HEK293T (cell line): ENCODE measurements around the gene SGSH.

ENCODE experiments used
- CTCF ChIA-PET: fragments of 350-600 bp; formaldehyde crosslinking; extraction: SDS; loops from one replicate; lab custom pipeline; 2021; ENCODE audit warnings: antibody characterized with exemption, inconsistent platforms; lab: Yijun Ruan, JAX
- POLR2A ChIA-PET: fragments of 350-600 bp; formaldehyde crosslinking; extraction: SDS; loops from one replicate; lab custom pipeline; 2020; ENCODE audit warnings: antibody characterized with exemption, inconsistent platforms; lab: Yijun Ruan, JAX
- DNase-seq: peaks from one replicate; pipeline ENCODE4 v3.0.0; 2012; ENCODE audit warnings: mixed read lengths; ENCODE audit errors: extremely low spot score
- ARNT ChIP-seq: fragments of 450-650 bp; IDR thresholded peaks from 2 replicates; pipeline ENCODE4 v1.6.1; 2017; ENCODE audit warnings: mild to moderate bottlenecking
- BHLHE40 ChIP-seq: fragments of 450-650 bp; IDR thresholded peaks from 2 replicates; pipeline ENCODE4 v1.6.1; 2016; ENCODE audit warnings: mild to moderate bottlenecking, moderate library complexity, borderline replicate concordance
- CTBP1 ChIP-seq: fragments of 450-650 bp; IDR thresholded peaks from 2 replicates; pipeline ENCODE4 v1.6.1; 2016; ENCODE audit warnings: borderline replicate concordance
- ELF4 ChIP-seq: fragments of 450-650 bp; IDR thresholded peaks from 2 replicates; pipeline ENCODE4 v1.6.1; 2017; ENCODE audit warnings: antibody characterized with exemption
- FOXA1 ChIP-seq: fragments of 450-650 bp; IDR thresholded peaks from 2 replicates; pipeline ENCODE4 v1.6.1; 2016; ENCODE audit warnings: mild to moderate bottlenecking
- FOXK2 ChIP-seq: fragments of 450-650 bp; IDR thresholded peaks from 2 replicates; pipeline ENCODE4 v1.6.1; 2016; ENCODE audit warnings: mild to moderate bottlenecking
- FOXM1 ChIP-seq: fragments of 450-650 bp; IDR thresholded peaks from 2 replicates; pipeline ENCODE4 v1.6.1; 2017; ENCODE audit warnings: mild to moderate bottlenecking, borderline replicate concordance
- HDGF ChIP-seq: fragments of 450-650 bp; IDR thresholded peaks from 2 replicates; pipeline ENCODE4 v1.6.1; 2017; ENCODE audit warnings: antibody characterized with exemption, borderline replicate concordance
- L3MBTL2 ChIP-seq: fragments of 450-650 bp; conservative IDR thresholded peaks from 2 replicates; pipeline ENCODE4 v1.6.1; 2016; ENCODE audit warnings: mild to moderate bottlenecking
- LEF1 ChIP-seq: fragments of 450-650 bp; IDR thresholded peaks from 2 replicates; pipeline ENCODE4 v1.6.1; 2017; ENCODE audit warnings: mild to moderate bottlenecking, borderline replicate concordance
- NFRKB ChIP-seq: fragments of 450-650 bp; IDR thresholded peaks from 2 replicates; pipeline ENCODE4 v1.6.1; 2016; ENCODE audit warnings: mild to moderate bottlenecking, moderate library complexity
- PKNOX1 ChIP-seq: fragments of 450-650 bp; IDR thresholded peaks from 2 replicates; pipeline ENCODE4 v1.6.1; 2016
- SP1 ChIP-seq: fragments of 450-650 bp; IDR thresholded peaks from 2 replicates; pipeline ENCODE4 v1.6.1; 2017
- SUZ12 ChIP-seq: fragments of 450-650 bp; IDR thresholded peaks from 2 replicates; pipeline ENCODE4 v1.6.1; 2016; ENCODE audit warnings: mild to moderate bottlenecking
- TARDBP ChIP-seq: fragments of 450-650 bp; IDR thresholded peaks from 2 replicates; pipeline ENCODE4 v1.6.1; 2016
- ZNF384 ChIP-seq: fragments of 450-650 bp; IDR thresholded peaks from 2 replicates; pipeline ENCODE4 v1.6.1; 2016

Gene SGSH

GRCh38 chr17:80219013-80219762 lies 945 bp downstream of the SGSH start:
- ChIA-PET POLR2A (no interaction called here), CTCF (interaction anchor here (0.6 kb wide), 1 partner anchor 118 kb away, joined by 4 read pairs; the partner anchor contains the start of gene GAA)
- DNase-seq = peak; percentile 59
- TF ChIP-seq FOXM1 = no peak
- no peak for TF ChIP-seq SUZ12
- no peak for TF ChIP-seq HDGF
- TF ChIP-seq ELF4 = no peak
- no peak for TF ChIP-seq SP1
- no peak for TF ChIP-seq NFRKB
- no peak for TF ChIP-seq CTBP1
- no peak; the same call in 1 of the 2 replicates for TF ChIP-seq PKNOX1
- no peak for TF ChIP-seq LEF1
- no peak for TF ChIP-seq FOXK2
- no peak for TF ChIP-seq L3MBTL2
- no peak for TF ChIP-seq TARDBP
- TF ChIP-seq ARNT = no peak
- TF ChIP-seq BHLHE40 = no peak
- TF ChIP-seq ZNF384 = no peak
- TF ChIP-seq FOXA1 = no peak

- CTCF ChIA-PET = no interaction called here
Observed at GRCh38 chr17:80218391-80218790, 1.7 kb downstream of the SGSH start.

GRCh38 chr17:80217703-80218362 lies 2.3 kb downstream of the SGSH start:
- TF ChIP-seq PKNOX1 (no peak), ARNT (no peak), FOXA1 (no peak), ELF4 (no peak), NFRKB (no peak), ZNF384 (no peak), FOXM1 (no peak), TARDBP (no peak)
- ChIA-PET POLR2A (interaction anchor here (0.6 kb wide), 1 partner anchor 46 kb away, joined by 3 read pairs; no protein-coding TSS in a partner anchor), CTCF (no interaction called here)
- DNase-seq = no peak

More at GRCh38 chr17:80218391-80218790, 1.7 kb downstream of the SGSH start:
- no peak for DNase-seq
- POLR2A ChIA-PET = no interaction called here
- TF ChIP-seq ARNT (no peak), FOXM1 (no peak), FOXA1 (no peak), CTBP1 (no peak), FOXK2 (no peak), SUZ12 (no peak), SP1 (no peak), LEF1 (no peak), PKNOX1 (no peak), TARDBP (no peak), L3MBTL2 (no peak)

- DNase-seq = no peak
- ChIA-PET POLR2A (no interaction called here), CTCF (no interaction called here)
- TF ChIP-seq SP1 = no peak
- TF ChIP-seq TARDBP = no peak
- no peak for TF ChIP-seq FOXK2
Observed at GRCh38 chr17:80216473-80217456, 3.4 kb downstream of the SGSH start.

GRCh38 chr17:80214878-80215210 lies 5.3 kb downstream of the SGSH start:
- POLR2A ChIA-PET = no interaction called here
- TF ChIP-seq LEF1 (no peak), SP1 (no peak), BHLHE40 (no peak), ELF4 (no peak), SUZ12 (no peak), ZNF384 (no peak), PKNOX1 (no peak), HDGF (no peak), FOXK2 (no peak), FOXA1 (no peak), TARDBP (no peak), NFRKB (no peak), CTBP1 (no peak), FOXM1 (no peak), L3MBTL2 (no peak), ARNT (no peak)
- DNase-seq = no peak
- CTCF ChIA-PET = no interaction called here
